NCI-H1694 treated with DMSO at 0.1 percent for 48 hours (cell line): Measurements from ENCODE around the gene NINJ2.
A peak's percentile ranks its signal among the peaks of the same experiment; 100 is the strongest.
"Not testable (repeated sequence)": the region's sequence is repeated elsewhere in the genome, so short reads cannot be mapped to it uniquely, and the experiment has no call there.

ENCODE experiments used
- DNase-seq: peaks from one replicate; lab custom pipeline; 2025; lab: John Stamatoyannopoulos, UW

Gene NINJ2

GRCh38 chr12:641321-641720, 21.9 kb downstream of the NINJ2 start:
- not testable (repeated sequence) for DNase-seq

- no peak for DNase-seq
Measured at GRCh38 chr12:640773-641172, 22.5 kb downstream of the NINJ2 start.

DNA sequence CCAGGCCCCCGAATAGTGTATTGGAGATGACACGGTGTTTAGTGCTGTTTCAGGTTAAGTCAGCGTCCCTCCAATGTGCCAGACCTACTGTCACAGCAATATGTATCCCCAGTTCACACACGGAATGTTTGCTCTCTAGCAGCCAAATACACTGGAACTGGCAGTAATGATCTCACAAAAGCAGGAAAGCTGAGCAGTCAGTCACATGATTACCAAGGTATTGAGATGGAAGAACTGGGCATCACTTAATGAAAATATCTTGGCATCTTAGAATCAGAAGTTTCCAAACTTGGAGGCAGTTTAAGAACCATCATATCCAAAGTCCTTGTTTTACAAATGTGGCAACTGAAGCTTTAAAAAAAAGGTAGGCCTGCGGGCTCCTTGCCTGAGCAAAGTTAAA, 23.3 kb downstream of the NINJ2 start:
- no peak for DNase-seq

GRCh38 chr12:639566-639965, 23.7 kb downstream of the NINJ2 start:
- DNase-seq, result no peak

DNA sequence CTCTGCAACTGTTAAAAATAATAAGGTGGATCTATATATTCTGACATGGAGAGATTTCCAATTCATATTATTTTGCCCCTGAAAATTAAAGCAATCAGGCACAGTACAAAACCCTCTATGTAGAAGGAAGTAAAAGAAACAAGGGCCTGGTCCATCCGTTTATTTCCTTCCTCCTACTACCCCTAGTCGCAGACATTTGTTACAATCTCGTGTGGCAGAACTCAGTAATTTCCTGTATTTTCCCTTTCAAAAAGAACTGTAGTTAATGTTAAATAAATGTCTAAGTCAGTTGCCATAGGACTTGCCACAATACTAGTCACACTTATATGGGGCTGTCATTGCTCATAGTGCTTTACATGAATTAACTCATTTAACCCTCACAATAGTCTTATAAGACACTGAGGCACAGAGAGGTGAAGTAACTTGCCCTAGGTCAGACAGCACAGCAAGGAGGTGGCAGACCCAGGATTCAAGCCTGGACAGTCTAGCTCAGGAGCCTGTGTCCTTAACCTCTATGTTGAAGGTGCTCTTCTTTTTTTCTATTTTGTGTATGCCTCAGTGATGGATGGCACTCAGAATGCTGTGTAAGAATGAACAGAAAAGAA, 24.2 kb downstream of the NINJ2 start:
- DNase-seq, result no peak

DNA sequence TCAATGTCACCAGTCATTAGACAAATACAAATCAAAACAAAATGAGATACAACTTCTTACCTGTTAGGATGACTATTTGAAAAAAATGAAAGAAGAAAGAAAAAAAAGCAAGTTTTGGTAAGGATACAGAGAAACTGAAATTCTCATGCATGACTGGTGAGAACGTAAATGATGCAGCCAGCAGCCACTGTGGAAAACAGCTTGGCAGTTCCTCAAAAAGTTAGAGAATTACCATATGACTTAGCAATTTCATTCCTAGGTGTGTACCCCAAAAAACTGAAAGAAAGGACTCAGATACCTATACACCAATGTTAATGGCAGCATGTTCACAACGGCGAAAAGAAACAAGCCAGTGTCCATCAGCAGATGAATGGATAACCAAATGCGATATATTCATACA, 26.6 kb downstream of the NINJ2 start:
- no peak for DNase-seq

- DNase-seq, result no peak
Measured at GRCh38 chr12:633731-634130, 29.5 kb downstream of the NINJ2 start.

DNA sequence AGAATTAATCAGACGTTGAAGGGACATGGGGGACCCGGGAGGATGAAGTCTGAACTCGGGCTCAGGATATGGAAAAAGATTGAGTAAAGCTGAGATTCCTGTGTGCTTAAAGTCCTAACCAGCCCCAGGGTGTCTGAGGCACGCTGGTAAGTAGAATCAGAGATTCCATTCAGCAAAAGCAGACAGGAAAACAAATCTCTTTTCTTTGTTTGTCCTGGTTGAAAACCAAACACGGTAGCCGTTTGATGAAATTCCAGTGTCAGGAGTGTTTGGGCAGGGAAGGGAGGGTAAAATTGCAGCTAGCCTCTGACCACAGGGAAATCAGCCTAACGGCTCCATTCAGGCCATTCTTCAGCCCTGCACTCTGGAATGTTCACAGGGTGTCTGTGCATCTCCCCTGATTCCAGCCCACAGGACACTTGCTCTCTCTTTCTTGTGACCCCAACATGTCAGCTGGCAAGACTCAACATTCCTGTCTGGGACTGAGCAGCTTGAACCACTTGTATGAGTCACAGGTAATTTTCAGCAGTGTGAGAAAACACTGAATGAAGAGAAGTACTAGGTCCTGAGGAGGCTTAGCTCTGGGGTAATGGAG, 31.0 kb downstream of the NINJ2 start:
- DNase-seq, result no peak

DNA sequence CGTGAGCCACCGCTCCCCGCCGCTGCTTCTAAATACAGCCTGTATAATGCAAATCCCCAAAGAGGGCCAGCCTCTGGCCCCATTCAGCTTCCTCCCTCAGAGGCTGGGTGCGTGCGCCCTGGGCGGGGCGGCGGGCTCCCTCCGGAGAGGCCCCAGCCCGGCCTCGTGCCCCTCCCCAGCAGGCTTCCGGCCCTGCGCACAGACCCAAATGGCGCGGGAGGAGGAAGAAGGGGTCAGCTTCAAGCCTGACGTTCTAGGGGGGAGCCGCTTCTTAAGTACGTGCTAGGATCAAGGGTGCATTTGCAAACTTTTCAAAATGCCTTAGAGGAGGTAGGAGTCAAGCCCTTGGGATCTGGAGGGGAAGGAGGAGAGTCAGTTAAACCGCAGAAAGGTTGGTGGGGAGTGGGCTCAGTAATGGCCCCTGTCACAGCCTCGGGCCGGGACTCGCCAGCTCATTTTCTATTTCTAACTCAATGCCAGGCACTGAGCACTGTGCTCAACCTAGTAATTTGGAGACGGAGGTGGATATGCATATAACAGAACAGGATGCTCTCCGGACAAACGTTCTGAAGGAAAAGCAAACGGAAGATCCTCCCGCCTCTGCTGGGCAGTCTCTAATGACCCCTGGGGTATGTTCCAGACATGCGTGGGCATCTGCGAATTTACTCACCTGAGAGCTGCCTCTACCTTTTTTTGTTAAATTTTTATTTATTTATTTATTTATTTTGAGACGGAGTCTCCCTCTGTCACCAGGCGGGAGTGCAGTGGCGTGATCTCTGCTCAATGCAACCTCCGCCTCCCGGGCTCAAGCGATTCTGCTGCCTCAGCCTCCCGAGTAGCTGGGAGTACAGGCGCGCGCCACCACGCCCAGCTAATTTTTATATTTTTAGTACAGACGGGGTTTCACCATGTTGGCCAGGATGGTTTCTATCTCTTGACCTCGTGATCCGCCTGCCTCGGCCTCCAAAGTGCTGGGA, 32.3 kb downstream of the NINJ2 start:
- DNase-seq, result no peak

- not testable (repeated sequence) for DNase-seq
Measured at GRCh38 chr12:628742-629078, 34.5 kb downstream of the NINJ2 start.

GRCh38 chr12:627863-628741, 35.1 kb downstream of the NINJ2 start:
- no peak for DNase-seq

- no peak for DNase-seq
Measured at GRCh38 chr12:627285-627684, 36.0 kb downstream of the NINJ2 start.

DNA sequence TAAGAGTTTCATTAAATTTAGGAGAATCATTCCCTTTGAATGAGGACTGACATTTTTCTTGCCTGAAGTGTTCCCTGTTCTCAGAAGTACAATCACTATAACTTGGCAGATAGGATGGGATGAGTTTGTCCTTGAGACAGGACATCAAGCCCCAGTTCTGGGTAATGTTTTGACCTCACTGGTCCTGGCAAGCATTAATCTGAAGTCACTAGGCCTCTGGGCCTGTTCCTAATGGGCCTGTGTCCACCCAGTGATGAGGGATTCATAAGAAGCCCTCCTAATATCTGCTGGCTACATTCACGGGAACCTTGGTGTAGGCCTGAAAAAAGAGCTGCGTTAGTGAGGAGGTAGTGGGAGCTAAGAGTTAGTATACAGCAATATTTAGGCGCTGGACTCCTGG, 37.2 kb downstream of the NINJ2 start:
- DNase-seq, result no peak

DNA sequence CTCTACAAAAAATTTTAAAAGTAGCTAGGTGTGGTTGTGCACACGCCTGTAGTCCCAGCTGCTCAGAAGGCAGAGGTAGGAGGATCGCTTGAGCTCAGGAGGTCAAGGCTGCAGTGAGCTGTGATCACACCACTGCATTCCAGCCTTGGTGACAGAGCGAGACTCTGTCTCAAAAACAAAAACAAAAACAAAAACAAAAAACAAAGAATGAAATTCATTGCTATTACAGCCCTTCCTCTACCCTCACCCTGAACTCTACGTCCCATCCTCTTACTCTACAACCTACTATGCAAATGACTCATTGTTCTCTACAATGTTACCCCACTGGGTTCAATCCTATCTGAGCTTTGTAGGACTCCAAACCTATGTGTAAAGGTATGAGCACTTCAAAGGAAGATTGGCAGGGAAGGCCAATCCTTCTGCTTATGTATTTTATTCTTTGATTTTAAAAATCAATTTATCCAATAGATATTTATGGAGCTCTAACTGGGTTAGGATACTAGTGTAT, 39.3 kb downstream of the NINJ2 start:
- no peak for DNase-seq

GRCh38 chr12:623172-623864, 39.9 kb downstream of the NINJ2 start:
- DNase-seq, result no peak

DNA sequence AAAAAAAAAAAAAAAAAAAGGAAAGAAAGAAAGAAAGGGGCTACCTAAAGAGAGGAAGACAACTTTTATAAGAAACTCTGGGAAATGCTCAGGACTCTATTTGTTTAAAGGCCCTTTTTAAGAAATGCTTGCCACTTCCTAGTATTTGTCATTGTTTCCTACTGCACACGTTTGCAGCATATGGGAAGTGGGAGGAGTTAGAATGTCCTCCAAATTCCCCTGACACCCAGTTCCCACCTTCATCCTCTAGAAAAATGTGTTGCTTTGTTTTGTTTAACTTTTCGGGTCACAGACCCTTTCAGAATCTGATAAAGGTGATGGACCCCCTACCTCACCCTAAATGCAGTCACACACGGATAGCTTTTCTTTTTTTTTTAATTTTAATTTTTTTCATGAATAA, 40.8 kb downstream of the NINJ2 start:
- no peak for DNase-seq

DNA sequence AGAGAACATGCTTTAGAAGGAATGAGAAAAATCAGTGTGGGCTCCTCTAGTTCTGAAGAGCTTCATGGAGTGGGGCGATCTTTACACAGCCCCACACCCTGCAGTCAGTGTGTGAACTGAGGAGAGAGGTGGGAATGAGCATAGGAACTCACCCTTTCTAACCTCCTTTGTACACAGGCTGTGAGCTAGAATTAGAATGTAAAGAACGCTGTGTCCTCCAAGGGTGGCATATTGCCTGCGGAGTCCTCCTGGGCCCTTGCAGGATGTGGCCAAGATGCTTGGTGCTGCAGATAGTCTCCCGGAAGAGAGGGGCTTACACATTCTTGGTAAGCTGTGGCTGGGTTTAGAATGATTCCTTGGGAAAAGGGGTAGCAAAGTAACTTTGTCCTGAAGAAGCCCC, 43.9 kb downstream of the NINJ2 start:
- DNase-seq, result no peak

- DNase-seq, result no peak
Measured at GRCh38 chr12:618605-619004, 44.6 kb downstream of the NINJ2 start.

- no peak for DNase-seq
Measured at GRCh38 chr12:617304-617915, 45.8 kb downstream of the NINJ2 start.

DNA sequence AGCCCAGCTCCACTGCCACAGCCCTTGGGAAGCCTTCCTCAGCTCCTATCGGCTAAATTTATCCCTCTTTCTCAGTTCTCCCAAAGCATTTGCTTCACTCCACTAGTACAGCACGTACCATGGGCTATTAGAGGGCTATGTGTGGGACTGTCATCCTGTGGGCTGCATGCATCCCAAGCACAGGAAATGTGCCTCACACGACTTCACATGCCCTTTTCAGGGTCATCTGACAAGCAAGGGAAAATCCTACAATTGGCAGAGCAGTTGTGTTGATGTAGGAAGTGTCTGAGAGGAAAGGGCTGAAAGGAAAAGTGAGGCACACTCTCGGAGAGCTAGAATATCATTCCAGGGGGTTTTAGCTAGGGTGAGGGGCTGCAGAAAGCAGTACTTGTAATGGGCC, 47.6 kb downstream of the NINJ2 start:
- no peak for DNase-seq

DNA sequence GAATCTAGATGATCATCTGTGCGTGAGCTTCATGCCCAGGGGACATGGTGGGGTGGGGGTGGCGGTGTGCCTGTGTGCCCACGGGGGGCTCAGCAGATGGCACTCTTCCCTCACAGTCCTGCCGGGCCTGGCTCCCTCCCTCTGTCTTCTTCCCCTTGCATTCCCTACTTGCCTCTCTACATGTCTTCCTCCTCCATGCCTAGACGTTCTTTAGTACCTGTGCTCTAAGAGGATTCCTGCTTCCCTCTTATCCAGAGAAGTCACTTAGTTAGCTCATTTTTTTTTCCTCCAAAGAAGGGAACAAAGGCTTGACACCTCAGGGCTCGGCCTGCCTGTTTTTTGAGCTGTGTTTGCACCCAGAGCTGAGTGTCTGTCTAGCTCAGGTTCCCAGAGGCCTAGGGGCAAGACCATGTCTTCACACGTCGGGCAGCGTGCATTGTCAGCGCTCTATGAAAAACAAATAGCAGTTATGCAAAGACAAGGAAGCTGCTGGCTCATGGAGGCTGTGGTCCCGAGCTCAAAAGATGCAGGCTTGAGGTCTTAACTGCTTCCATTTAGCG, 48.8 kb downstream of the NINJ2 start:
- DNase-seq, result peak; percentile 59
